ENCODE data around the gene GFOD1.
"Not testable (repeated sequence)": the region's sequence is repeated elsewhere in the genome, so short reads cannot be mapped to it uniquely, and the experiment has no call there.

GFOD1 gene

GRCh38 chr6:13462458-13463327 is 24.7 kb downstream of the GFOD1 start:
- DNase-seq, result no peak

GRCh38 chr6:13461805-13462204 is 25.6 kb downstream of the GFOD1 start:
- no peak for DNase-seq

GRCh38 chr6:13461307-13461706 is 26.1 kb downstream of the GFOD1 start:
- no peak for DNase-seq

- not testable (repeated sequence) for DNase-seq
These were observed 27.1 kb downstream of the GFOD1 start for GRCh38 chr6:13460289-13460688.

GRCh38 chr6:13457577-13457976 is 29.8 kb downstream of the GFOD1 start:
- no peak for DNase-seq

- no peak for DNase-seq
These were observed 31.8 kb downstream of the GFOD1 start for GRCh38 chr6:13455552-13455966.

GRCh38 chr6:13454286-13455221 is 32.8 kb downstream of the GFOD1 start:
- DNase-seq, result peak; percentile 70

- DNase-seq, result peak; percentile 45
These were observed 33.6 kb downstream of the GFOD1 start for GRCh38 chr6:13453771-13454251.

- no peak for DNase-seq
These were observed 34.2 kb downstream of the GFOD1 start for GRCh38 chr6:13453153-13453552.

- no peak for DNase-seq
These were observed 34.9 kb downstream of the GFOD1 start for GRCh38 chr6:13452346-13453117.

- no peak for DNase-seq
These were observed 36.1 kb downstream of the GFOD1 start for GRCh38 chr6:13451181-13451895.

GRCh38 chr6:13450628-13451027 is 36.8 kb downstream of the GFOD1 start:
- DNase-seq, result no peak

- no peak for DNase-seq
These were observed 39.3 kb downstream of the GFOD1 start for GRCh38 chr6:13447949-13448724.

GRCh38 chr6:13446381-13446780 is 41.0 kb downstream of the GFOD1 start:
- no peak for DNase-seq

GRCh38 chr6:13445744-13446115 is 41.7 kb downstream of the GFOD1 start:
- no peak for DNase-seq

GRCh38 chr6:13445005-13445743 is 42.2 kb downstream of the GFOD1 start:
- no peak for DNase-seq

- DNase-seq, result no peak
These were observed 42.8 kb downstream of the GFOD1 start for GRCh38 chr6:13444604-13445003.

- not testable (repeated sequence) for DNase-seq
These were observed 43.4 kb downstream of the GFOD1 start for GRCh38 chr6:13443978-13444377.

- DNase-seq, result no peak
These were observed 45.6 kb downstream of the GFOD1 start for GRCh38 chr6:13441778-13442177.

GRCh38 chr6:13439644-13440043 is 47.8 kb downstream of the GFOD1 start:
- DNase-seq, result no peak

GRCh38 chr6:13438126-13438525 is 49.3 kb downstream of the GFOD1 start:
- no peak for DNase-seq
